Mesenchymal stem cell (in vitro differentiated cells and primary cell): Measurements from ENCODE around the gene DDX52.

Experiments
- DNase-seq: peaks from one replicate; pipeline ENCODE4 v3.0.0-alpha.2; 2013
- H2AFZ ChIP-seq: one replicate; pipeline ENCODE4 v1.6.1; 2013; ENCODE audit warnings: low read depth, mild to moderate bottlenecking, control low read depth, inconsistent platforms, low read length, moderate library complexity
- H2AK5ac ChIP-seq: 2 replicates; pipeline ENCODE4 v1.6.1; 2013; ENCODE audit warnings: low read length, moderate library complexity, mild to moderate bottlenecking, inconsistent platforms; ENCODE audit not compliant: severe bottlenecking
- H2BK120ac ChIP-seq: one replicate; pipeline ENCODE4 v1.6.1; 2013; ENCODE audit warnings: low read depth, mild to moderate bottlenecking, inconsistent platforms, low read length, moderate library complexity
- H2BK12ac ChIP-seq, 2 experiments: one replicate each; pipeline ENCODE4 v1.6.1; 2013; ENCODE audit warnings: inconsistent platforms in 2 of 2, low read length in 2 of 2, mild to moderate bottlenecking in 2 of 2, moderate library complexity in 2 of 2, control low read depth in 1 of 2
- H2BK15ac ChIP-seq: one replicate; pipeline ENCODE4 v1.6.1; 2013; ENCODE audit warnings: mild to moderate bottlenecking, low read depth, inconsistent platforms; ENCODE audit not compliant: poor library complexity, severe bottlenecking
- H2BK5ac ChIP-seq: 2 replicates; pipeline ENCODE4 v1.6.1; 2013; ENCODE audit warnings: low read depth, mild to moderate bottlenecking, low read length, control low read depth, inconsistent platforms; ENCODE audit not compliant: poor library complexity, severe bottlenecking
- H3K14ac ChIP-seq, 2 experiments: one replicate each; pipeline ENCODE4 v1.6.1; 2013; ENCODE audit warnings: inconsistent platforms in 2 of 2, low read length in 2 of 2, control low read depth in 1 of 2, mild to moderate bottlenecking in 1 of 2, moderate library complexity in 1 of 2
- H3K18ac ChIP-seq, 2 experiments: one replicate each; pipeline ENCODE4 v1.6.1; 2013; ENCODE audit warnings: inconsistent platforms in 2 of 2, low read length in 2 of 2, control low read depth in 1 of 2, low read depth in 1 of 2, mild to moderate bottlenecking in 1 of 2
- H3K23ac ChIP-seq, 2 experiments: one replicate each; pipeline ENCODE4 v1.6.1; 2013; ENCODE audit warnings: inconsistent platforms in 2 of 2, low read length in 2 of 2, mild to moderate bottlenecking in 2 of 2, moderate library complexity in 2 of 2, control low read depth in 1 of 2
- H3K27ac ChIP-seq: 2 replicates; pipeline ENCODE4 v1.5.1; 2013; ENCODE audit warnings: mild to moderate bottlenecking, moderate library complexity, low read length, control low read depth, inconsistent platforms; ENCODE audit not compliant: poor library complexity, severe bottlenecking
- H3K27me3 ChIP-seq, 2 experiments: 2 replicates each; pipeline versions ENCODE4 v1.6.1 to v1.7.0; 2013; ENCODE audit warnings: low read length in 2 of 2, mild to moderate bottlenecking in 2 of 2, moderate library complexity in 2 of 2, control low read depth in 1 of 2, inconsistent platforms in 1 of 2; ENCODE audit not compliant: control insufficient read depth in 1 of 2, insufficient read depth in 1 of 2
- H3K36me3 ChIP-seq, 2 experiments: 2 replicates each; pipeline versions ENCODE4 v1.6.1 to v1.7.0; 2013; ENCODE audit warnings: low read length in 2 of 2, control low read depth in 1 of 2, inconsistent platforms in 1 of 2, low read depth in 1 of 2, mild to moderate bottlenecking in 1 of 2; ENCODE audit not compliant: insufficient read depth in 2 of 2, control insufficient read depth in 1 of 2
- H3K4ac ChIP-seq, 2 experiments: one replicate each; pipeline ENCODE4 v1.6.1; 2013; ENCODE audit warnings: inconsistent platforms in 2 of 2, low read length in 2 of 2, mild to moderate bottlenecking in 2 of 2, moderate library complexity in 2 of 2, control low read depth in 1 of 2, low read depth in 1 of 2
- H3K4me1 ChIP-seq: 2 replicates; pipeline ENCODE4 v1.6.1; 2013; ENCODE audit warnings: low read depth, low read length, control low read depth; ENCODE audit not compliant: control insufficient read depth, insufficient read depth
- H3K4me2 ChIP-seq: 2 replicates; pipeline ENCODE4 v1.6.1; 2013; ENCODE audit warnings: low read length, mild to moderate bottlenecking, inconsistent platforms; ENCODE audit not compliant: poor library complexity, severe bottlenecking
- H3K4me3 ChIP-seq, 2 experiments: 2 replicates each; pipeline versions ENCODE4 v1.5.1 to v1.7.0; 2013; ENCODE audit warnings: low read length in 2 of 2, mild to moderate bottlenecking in 2 of 2, control low read depth in 1 of 2, low read depth in 1 of 2; ENCODE audit not compliant: insufficient read depth in 1 of 2
- H3K79me1 ChIP-seq: replicated peaks from 2 replicates; pipeline ENCODE4 v1.6.1; 2013; ENCODE audit warnings: mild to moderate bottlenecking, control low read depth, low read length, inconsistent platforms; ENCODE audit not compliant: poor library complexity, severe bottlenecking
- H3K9ac ChIP-seq: 2 replicates; pipeline ENCODE4 v1.7.0; 2013; ENCODE audit warnings: mild to moderate bottlenecking, low read length, moderate library complexity
- H3K9me3 ChIP-seq: 2 replicates; pipeline ENCODE4 v1.7.0; 2013; ENCODE audit warnings: mild to moderate bottlenecking, low read length; ENCODE audit not compliant: control insufficient read depth
- H4K8ac ChIP-seq: one replicate; pipeline ENCODE4 v1.6.1; 2013; ENCODE audit warnings: inconsistent platforms, mild to moderate bottlenecking, low read length, moderate library complexity
- H4K91ac ChIP-seq: one replicate; pipeline ENCODE4 v1.6.1; 2013; ENCODE audit warnings: mild to moderate bottlenecking, low read length, inconsistent platforms
- WGBS: methylation state at CpG from one replicate; pipeline ENCODE4 v1.1.7; 2013; ENCODE audit warnings: mixed read lengths; 5-methylcytosine and 5-hydroxymethylcytosine counted together

The DDX52 gene

GRCh38 chr17:37574427-37574826, 68.8 kb downstream of the DDX52 start:
- H3K18ac ChIP-seq = no peak overlapping the region
- H2BK120ac ChIP-seq = no peak overlapping the region
- no peaks in the 10 kb centered on the region for H3K27me3 ChIP-seq
- no peak overlapping the region for H3K4me2 ChIP-seq
- H2BK12ac ChIP-seq = no peak overlapping the region
- no peak overlapping the region for H3K27ac ChIP-seq
- H4K8ac ChIP-seq = no peak overlapping the region
- H3K4ac ChIP-seq = no peak overlapping the region
- H4K91ac ChIP-seq = no peak overlapping the region
- H3K23ac ChIP-seq = no peak overlapping the region
- WGBS = 92% methylated on average over 1 of the region's 2 CpGs
- no peak overlapping the region for H3K14ac ChIP-seq
- H3K9me3 ChIP-seq = peaks cover 7% of the 10 kb centered on the region
- H3K79me1 ChIP-seq = peaks cover 13% of the 10 kb centered on the region
- H2BK15ac ChIP-seq = no peak overlapping the region
- peaks cover 21 to 93% of the 10 kb centered on the region in 2 experiments for H3K36me3 ChIP-seq
- peaks cover 1% of the 10 kb centered on the region for H3K4me1 ChIP-seq
- no peak overlapping the region for H2AFZ ChIP-seq
- no peak overlapping the region for H2AK5ac ChIP-seq
- no peak for DNase-seq
- no peak overlapping the region for H3K4me3 ChIP-seq
- H3K9ac ChIP-seq = no peak overlapping the region
- no peak overlapping the region for H2BK5ac ChIP-seq

- DNase-seq = no peak
- Histone ChIP-seq H3K9me3 (peaks cover 7% of the 10 kb centered on the region), H3K79me1 (peaks cover 10% of the 10 kb centered on the region), H2BK12ac (no peak overlapping the region), H3K18ac (no peak overlapping the region), H4K91ac (no peak overlapping the region), H2AK5ac (no peak overlapping the region), H3K36me3 (peaks cover 24 to 95% of the 10 kb centered on the region in 2 experiments), H3K23ac (no peak overlapping the region), H3K4me2 (no peak overlapping the region), H3K27me3 (no peaks in the 10 kb centered on the region), H2AFZ (no peak overlapping the region), H2BK5ac (no peak overlapping the region), H2BK120ac (no peak overlapping the region), H3K4ac (no peak overlapping the region), H4K8ac (no peak overlapping the region), H3K14ac (no peak overlapping the region), H3K4me1 (peaks cover 1% of the 10 kb centered on the region), H3K9ac (no peak overlapping the region), H2BK15ac (no peak overlapping the region), H3K4me3 (no peak overlapping the region), H3K27ac (no peak overlapping the region)
- WGBS = 99% methylated on average over 3 of the region's 3 CpGs
These were observed 71.6 kb downstream of the DDX52 start for GRCh38 chr17:37571674-37572073.

DNA sequence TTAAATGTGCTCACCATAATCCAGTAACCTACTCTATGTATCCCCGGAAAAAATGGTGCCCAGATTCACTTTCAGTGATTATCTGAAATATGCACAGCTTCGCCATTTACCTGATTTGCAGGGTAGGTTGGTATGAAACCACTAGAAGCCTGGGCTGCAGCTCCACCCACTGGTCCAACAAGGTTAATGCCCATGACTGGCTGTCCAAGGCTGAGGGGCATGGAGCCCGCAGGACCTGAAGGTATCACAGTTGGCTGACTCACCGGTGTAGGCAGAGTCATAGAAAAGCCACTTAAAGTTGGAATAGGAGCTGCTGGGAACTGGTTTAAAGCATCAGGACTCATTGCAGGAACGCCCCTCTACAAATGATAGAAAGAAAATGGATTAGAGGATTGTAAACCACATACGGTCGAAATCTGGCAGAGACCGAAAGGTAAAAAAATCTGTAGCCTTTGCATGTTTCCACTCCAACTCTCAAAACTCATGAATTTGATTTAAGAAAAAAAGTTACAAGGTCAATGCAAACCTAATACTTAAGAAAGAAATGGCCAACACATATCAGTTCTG, 72.6 kb downstream of the DDX52 start:
- 94% methylated on average over 7 of the region's 8 CpGs for whole genome bisulfite sequencing
- Histone ChIP-seq H3K79me1 (peaks cover 10% of the 10 kb centered on the region), H3K9ac (no peak overlapping the region), H3K14ac (no peak overlapping the region), H3K23ac (no peak overlapping the region), H2BK12ac (no peak overlapping the region), H3K9me3 (peaks cover 7% of the 10 kb centered on the region), H2BK120ac (no peak overlapping the region), H3K27ac (no peak overlapping the region), H3K27me3 (no peaks in the 10 kb centered on the region), H3K36me3 (peaks cover 24 to 87% of the 10 kb centered on the region in 2 experiments), H4K91ac (no peak overlapping the region), H3K4me1 (peaks cover 1% of the 10 kb centered on the region), H3K4ac (no peak overlapping the region), H3K4me3 (no peak overlapping the region), H2AK5ac (no peak overlapping the region), H2AFZ (no peak overlapping the region), H4K8ac (no peak overlapping the region), H3K18ac (no peak overlapping the region), H3K4me2 (no peak overlapping the region), H2BK15ac (no peak overlapping the region), H2BK5ac (no peak overlapping the region)
- DNase-seq = peak; percentile 59

- Histone ChIP-seq H2AK5ac (no peak overlapping the region), H3K9ac (no peak overlapping the region), H3K27ac (no peak overlapping the region), H2AFZ (no peak overlapping the region), H4K8ac (no peak overlapping the region), H3K4me1 (peaks cover 1% of the 10 kb centered on the region), H4K91ac (no peak overlapping the region), H3K79me1 (peaks cover 14% of the 10 kb centered on the region), H3K36me3 (peaks cover 32 to 79% of the 10 kb centered on the region in 2 experiments), H2BK12ac (no peak overlapping the region), H3K14ac (no peak overlapping the region), H3K4me3 (no peak overlapping the region), H2BK5ac (no peak overlapping the region), H3K9me3 (no peaks in the 10 kb centered on the region), H3K23ac (no peak overlapping the region), H3K18ac (no peak overlapping the region), H3K27me3 (no peaks in the 10 kb centered on the region), H3K4me2 (no peak overlapping the region), H2BK15ac (no peak overlapping the region), H2BK120ac (no peak overlapping the region), H3K4ac (no peak overlapping the region)
- DNase-seq = no peak
- 99% methylated on average over 2 of the region's 2 CpGs for WGBS
These were observed 74.7 kb downstream of the DDX52 start for GRCh38 chr17:37568350-37569053.
